GM12878 (cell line): Measurements from ENCODE around the gene NEK10. TPM values are rescaled to one million over a fixed set of nuclear protein-coding genes. Genes with fewer than 3 reads are reported as not detected.

ENCODE experiments used
- BCL3 ChIP-seq: IDR thresholded peaks from 2 replicates; pipeline ENCODE4 v1.6.1; 2011; ENCODE audit warnings: borderline replicate concordance, low read depth, mild to moderate bottlenecking, moderate library complexity, low read length; ENCODE audit not compliant: insufficient read depth, poor library complexity, severe bottlenecking
- BRCA1 ChIP-seq: IDR thresholded peaks from 2 replicates; pipeline ENCODE4 v1.6.1; 2011; ENCODE audit warnings: low read depth, low read length, improper control_type of control experiment
- CHD1 ChIP-seq: IDR thresholded peaks from 2 replicates; pipeline ENCODE4 v1.6.1; 2012; ENCODE audit warnings: low read depth, low read length, improper control_type of control experiment
- ESRRA ChIP-seq: IDR thresholded peaks from 2 replicates; pipeline ENCODE4 v1.6.1; 2012; ENCODE audit warnings: mild to moderate bottlenecking, low read length, improper control_type of control experiment
- GATAD2B ChIP-seq: fragments of 450-650 bp; conservative IDR thresholded peaks from 2 replicates; pipeline ENCODE4 v1.6.1; 2017; ENCODE audit warnings: low read depth, mild to moderate bottlenecking, moderate library complexity
- HDGF ChIP-seq: fragments of 450-650 bp; IDR thresholded peaks from 2 replicates; pipeline ENCODE4 v1.6.1; 2016; ENCODE audit warnings: antibody characterized with exemption
- HSF1 ChIP-seq: fragments of 150-350 bp; IDR thresholded peaks from 2 replicates; pipeline ENCODE4 v1.6.1; 2014; ENCODE audit warnings: mild to moderate bottlenecking, low read depth, low read length
- IKZF1 ChIP-seq: fragments of 450-650 bp; conservative IDR thresholded peaks from 2 replicates; pipeline ENCODE4 v1.6.1; 2017; ENCODE audit warnings: antibody characterized with exemption, mild to moderate bottlenecking
- IKZF2 ChIP-seq, 2 experiments: fragments of 450-650 bp; IDR thresholded peaks; 2 replicates each; pipeline ENCODE4 v1.6.1; 2017; ENCODE audit warnings: mild to moderate bottlenecking in 2 of 2, moderate library complexity in 2 of 2
- KDM1A ChIP-seq: fragments of 200-600 bp; sonication (generic); IDR thresholded peaks from 2 replicates; pipeline ENCODE4 v1.6.1; 2016; ENCODE audit warnings: borderline replicate concordance
- LARP7 ChIP-seq: fragments of 450-650 bp; IDR thresholded peaks from 2 replicates; pipeline ENCODE4 v1.6.1; 2017; ENCODE audit warnings: mild to moderate bottlenecking
- MYB ChIP-seq: fragments of 150-350 bp; IDR thresholded peaks from 2 replicates; pipeline ENCODE4 v1.6.1; 2014; ENCODE audit warnings: mild to moderate bottlenecking, low read depth, low read length, borderline replicate concordance
- NFIC ChIP-seq: IDR thresholded peaks from 2 replicates; pipeline ENCODE4 v1.6.1; 2012; ENCODE audit warnings: low read depth, mild to moderate bottlenecking, inconsistent platforms, low read length, moderate library complexity
- NFYA ChIP-seq: IDR thresholded peaks from 2 replicates; pipeline ENCODE4 v1.6.1; 2011; ENCODE audit warnings: low read depth, mild to moderate bottlenecking, low read length, improper control_type of control experiment, borderline replicate concordance
- PML ChIP-seq: IDR thresholded peaks from 2 replicates; pipeline ENCODE4 v1.6.1; 2012; ENCODE audit warnings: low read length, inconsistent platforms
- RB1 ChIP-seq: fragments of 450-650 bp; formaldehyde crosslinking; IDR thresholded peaks from 2 replicates; pipeline ENCODE4 v1.6.1; 2017; ENCODE audit warnings: mild to moderate bottlenecking, borderline replicate concordance
- TBL1XR1 ChIP-seq: IDR thresholded peaks from 2 replicates; pipeline ENCODE4 v1.6.1; 2012; ENCODE audit warnings: low read depth, low read length, improper control_type of control experiment
- TCF3 ChIP-seq: IDR thresholded peaks from 2 replicates; pipeline ENCODE4 v1.6.1; 2012; ENCODE audit warnings: low read depth, mild to moderate bottlenecking, low read length, borderline replicate concordance; ENCODE audit not compliant: insufficient read depth
- ZNF217 ChIP-seq: fragments of 450-650 bp; IDR thresholded peaks from 2 replicates; pipeline ENCODE4 v1.6.1; 2017; ENCODE audit warnings: antibody characterized with exemption, mild to moderate bottlenecking
- ZNF24 ChIP-seq: fragments of 450-650 bp; IDR thresholded peaks from 2 replicates; pipeline ENCODE4 v1.6.1; 2017; ENCODE audit warnings: antibody characterized with exemption, mild to moderate bottlenecking
- ZNF687 ChIP-seq: fragments of 450-650 bp; IDR thresholded peaks from 2 replicates; pipeline ENCODE4 v1.6.1; 2017; ENCODE audit warnings: mild to moderate bottlenecking, moderate library complexity
- polyA plus RNA-seq, 11 experiments: library from polyadenylated mRNA; depleted of rRNA in 4 of 11; unstranded in 6 of 11; stranded (reverse) in 5 of 11; fragments of >200 nt; fragmentation: Nextera tagmentation in 4 of 11; fragmentation: Illumina TruSeq in 1 of 11; extraction: Ambion mirVana in 4 of 11; extraction: Trizol in 1 of 11; gene quantifications; 1 replicate in 1 of 11; 2 replicates in 10 of 11; pipeline versions ENCODE4 v1.2.1 to v1.2.3, GENCODE V29; 2011 to 2016; ENCODE audit warnings: inconsistent platforms in 2 of 11, missing spikeins in 2 of 11, low read depth in 1 of 11
- total RNA-seq, 4 experiments: library from RNA; depleted of rRNA in 3 of 4; stranded (reverse); fragments of >200 nt in 3 of 4; fragmentation: Illumina TruSeq in 1 of 4; extraction: Trizol in 1 of 4; gene quantifications; 2 replicates each; pipeline versions ENCODE4 v1.2.1 to v1.2.3, GENCODE V29; 2013 to 2021
- TF ChIP-seq, protein P1 (sequence below): fragments of 450-650 bp; IDR thresholded peaks from 2 replicates; pipeline ENCODE4 v1.6.1; 2017; ENCODE audit warnings: antibody characterized with exemption, mild to moderate bottlenecking, moderate library complexity

The NEK10 gene
- total and polyA plus RNA-seq, 10 of the 15 experiments (the other 5 are each of a cell fraction or from before 2014, with no cell fraction given): 0.06 to 0.40 (median 0.16) TPM; not detected in 2

DNA sequence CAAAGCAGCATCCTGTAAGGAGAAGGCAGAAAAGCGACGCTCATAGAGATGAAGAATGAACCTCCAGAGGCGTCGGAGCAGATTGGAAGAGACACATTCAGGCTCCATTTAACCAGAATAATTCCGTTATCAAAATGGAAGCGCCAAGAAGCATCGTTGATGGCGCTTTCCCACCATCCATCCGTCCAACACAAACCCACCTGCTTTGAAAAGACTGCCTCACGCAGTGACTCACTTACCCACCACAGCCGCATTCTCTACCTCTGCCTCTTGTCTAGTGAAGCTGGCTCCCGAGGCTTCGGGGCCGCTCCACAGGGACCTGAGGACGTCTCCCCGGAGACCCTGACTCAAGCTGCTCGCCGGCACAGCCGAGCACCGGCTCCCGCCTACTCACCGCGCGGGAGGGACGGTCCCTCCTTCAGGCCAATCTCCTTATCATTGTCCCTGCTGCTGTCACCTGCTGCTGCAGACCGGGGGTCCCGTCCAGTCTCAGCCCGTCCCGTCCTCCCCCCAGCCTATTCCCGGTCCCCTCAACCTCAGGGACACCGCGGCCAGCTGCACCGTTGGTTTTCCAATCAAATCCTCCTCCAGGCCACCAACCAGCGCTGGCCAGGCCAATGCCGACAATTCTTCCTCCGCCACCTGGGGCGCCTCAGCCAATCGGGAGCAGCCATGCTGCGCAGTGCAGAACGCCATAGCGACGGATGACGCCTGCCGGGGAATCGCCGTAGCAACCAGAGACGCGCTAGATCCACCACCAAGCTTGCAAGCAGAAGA is at the start of gene NEK10 (continued):
- TF ChIP-seq HSF1 (no peak), ZNF24 (no peak), GATAD2B (no peak), TBL1XR1 (no peak; the same call in 1 of the 2 replicates), KDM1A (no peak), TCF3 (no peak), CHD1 (no peak), ZNF687 (no peak), NFIC (no peak), HDGF (no peak), ZNF217 (no peak), IKZF2 (IDR thresholded peaks at IDR 0.05) (no peak), BCL3 (peak; percentile 84), RB1 (peak; percentile 58; the same call in 1 of the 2 replicates), MYB (no peak), NFYA (no peak), PML (no peak), IKZF1 (peak; percentile 53; the same call in 1 of the 2 replicates), ESRRA (no peak), BRCA1 (no peak), LARP7 (peak; percentile 83)
- TF ChIP-seq, protein P1, sequence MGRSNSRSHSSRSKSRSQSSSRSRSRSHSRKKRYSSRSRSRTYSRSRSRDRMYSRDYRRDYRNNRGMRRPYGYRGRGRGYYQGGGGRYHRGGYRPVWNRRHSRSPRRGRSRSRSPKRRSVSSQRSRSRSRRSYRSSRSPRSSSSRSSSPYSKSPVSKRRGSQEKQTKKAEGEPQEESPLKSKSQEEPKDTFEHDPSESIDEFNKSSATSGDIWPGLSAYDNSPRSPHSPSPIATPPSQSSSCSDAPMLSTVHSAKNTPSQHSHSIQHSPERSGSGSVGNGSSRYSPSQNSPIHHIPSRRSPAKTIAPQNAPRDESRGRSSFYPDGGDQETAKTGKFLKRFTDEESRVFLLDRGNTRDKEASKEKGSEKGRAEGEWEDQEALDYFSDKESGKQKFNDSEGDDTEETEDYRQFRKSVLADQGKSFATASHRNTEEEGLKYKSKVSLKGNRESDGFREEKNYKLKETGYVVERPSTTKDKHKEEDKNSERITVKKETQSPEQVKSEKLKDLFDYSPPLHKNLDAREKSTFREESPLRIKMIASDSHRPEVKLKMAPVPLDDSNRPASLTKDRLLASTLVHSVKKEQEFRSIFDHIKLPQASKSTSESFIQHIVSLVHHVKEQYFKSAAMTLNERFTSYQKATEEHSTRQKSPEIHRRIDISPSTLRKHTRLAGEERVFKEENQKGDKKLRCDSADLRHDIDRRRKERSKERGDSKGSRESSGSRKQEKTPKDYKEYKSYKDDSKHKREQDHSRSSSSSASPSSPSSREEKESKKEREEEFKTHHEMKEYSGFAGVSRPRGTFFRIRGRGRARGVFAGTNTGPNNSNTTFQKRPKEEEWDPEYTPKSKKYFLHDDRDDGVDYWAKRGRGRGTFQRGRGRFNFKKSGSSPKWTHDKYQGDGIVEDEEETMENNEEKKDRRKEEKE: no peak
